T-helper 17 cell (primary cell): ENCODE measurements around the gene CHMP4B. TPM values are rescaled to one million over a fixed set of nuclear protein-coding genes. Genes with fewer than 3 reads are reported as not detected.

Experiments
- ATAC-seq: fragments of 150-1000 bp; cut with Tn5 transposase; 2 replicates; pipeline ENCODE4 v1.10.0; 2021; ENCODE audit warnings: mild to moderate bottlenecking, moderate library complexity
- DNase-seq, 3 donors: peaks; one replicate each; pipeline versions ENCODE4 v3.0.0 to v3.0.0-alpha.2; 2020 to 2021
- H3K9me3 ChIP-seq: one replicate; pipeline ENCODE4 v1.7.0; 2013; ENCODE audit warnings: low read length, mild to moderate bottlenecking; ENCODE audit not compliant: control insufficient read depth, poor library complexity, severe bottlenecking
- H3K27ac Mint-ChIP-seq: one replicate; pipeline ENCODE4 v1.8.0; 2022; ENCODE audit warnings: mild to moderate bottlenecking, moderate library complexity, mixed read lengths
- H3K27me3 Mint-ChIP-seq: one replicate; pipeline ENCODE4 v1.8.0; 2022; ENCODE audit warnings: mixed read lengths
- H3K36me3 Mint-ChIP-seq: one replicate; pipeline ENCODE4 v1.8.0; 2022; ENCODE audit warnings: low read depth, mixed read lengths
- H3K4me1 Mint-ChIP-seq: one replicate; pipeline ENCODE4 v1.8.0; 2022; ENCODE audit warnings: mild to moderate bottlenecking, mixed read lengths
- H3K4me3 Mint-ChIP-seq: one replicate; pipeline ENCODE4 v1.8.0; 2022; ENCODE audit warnings: mild to moderate bottlenecking, moderate library complexity, mixed read lengths
- total RNA-seq, 4 donors: library from RNA in 2 of 4; stranded (reverse) in 2 of 4; gene quantifications; one replicate each; pipeline ENCODE4 v1.2.3 and lab custom pipeline; 2022 to 2026

CHMP4B gene
- total RNA-seq, 2 donors from 2014 or later, result 48.6 to 50.6 TPM

- peaks cover 6% of the 10 kb centered on the region for H3K4me1 Mint-ChIP-seq
- no peak overlapping the region for H3K4me3 Mint-ChIP-seq
- no peak for ATAC-seq
- no peak overlapping the region for H3K27ac Mint-ChIP-seq
- H3K27me3 Mint-ChIP-seq, result peaks cover 5% of the 10 kb centered on the region
- H3K36me3 Mint-ChIP-seq, result peaks cover 4% of the 10 kb centered on the region
- DNase-seq, result no peak
- H3K9me3 ChIP-seq, result no peaks in the 10 kb centered on the region
These were observed 58.1 kb downstream of the CHMP4B start for GRCh38 chr20:33869283-33869682.

- H3K9me3 ChIP-seq, result no peaks in the 10 kb centered on the region
- DNase-seq (no peak), ATAC-seq (no peak)
- no peak overlapping the region for H3K4me3 Mint-ChIP-seq
- peaks cover 5% of the 10 kb centered on the region for H3K27me3 Mint-ChIP-seq
- no peak overlapping the region for H3K27ac Mint-ChIP-seq
- peaks cover 6% of the 10 kb centered on the region for H3K4me1 Mint-ChIP-seq
- peaks cover 4% of the 10 kb centered on the region for H3K36me3 Mint-ChIP-seq
These were observed 60.2 kb downstream of the CHMP4B start for GRCh38 chr20:33871362-33871761.

GRCh38 chr20:33874129-33874528 is 63.0 kb downstream of the CHMP4B start:
- H3K36me3 Mint-ChIP-seq, result peaks cover 4% of the 10 kb centered on the region
- no peak overlapping the region for H3K4me3 Mint-ChIP-seq
- H3K27ac Mint-ChIP-seq, result no peak overlapping the region
- DNase-seq (no peak), ATAC-seq (no peak)
- peaks cover 6% of the 10 kb centered on the region for H3K4me1 Mint-ChIP-seq
- no peaks in the 10 kb centered on the region for H3K9me3 ChIP-seq
- H3K27me3 Mint-ChIP-seq, result no peaks in the 10 kb centered on the region

GRCh38 chr20:33875055-33875454 is 63.9 kb downstream of the CHMP4B start:
- peak; percentile 51 for ATAC-seq
- no peak overlapping the region for H3K27ac Mint-ChIP-seq

GRCh38 chr20:33875534-33876026 is 64.4 kb downstream of the CHMP4B start:
- no peaks in the 10 kb centered on the region for H3K27me3 Mint-ChIP-seq
- H3K9me3 ChIP-seq, result no peaks in the 10 kb centered on the region
- H3K4me3 Mint-ChIP-seq, result no peak overlapping the region
- no peak overlapping the region for H3K27ac Mint-ChIP-seq
- peaks cover 4% of the 10 kb centered on the region for H3K36me3 Mint-ChIP-seq
- no peak for DNase-seq
- no peak for ATAC-seq
- peaks cover 6% of the 10 kb centered on the region for H3K4me1 Mint-ChIP-seq

More at GRCh38 chr20:33875055-33875454, 63.9 kb downstream of the CHMP4B start:
- Mint-ChIP-seq H3K4me3 (no peak overlapping the region), H3K4me1 (peaks cover 6% of the 10 kb centered on the region), H3K27me3 (no peaks in the 10 kb centered on the region), H3K36me3 (peaks cover 4% of the 10 kb centered on the region)
- no peaks in the 10 kb centered on the region for H3K9me3 ChIP-seq
- DNase-seq, result no peak

- H3K4me3 Mint-ChIP-seq, result no peak overlapping the region
- H3K9me3 ChIP-seq, result no peaks in the 10 kb centered on the region
- H3K27me3 Mint-ChIP-seq, result peaks cover 6% of the 10 kb centered on the region
- ATAC-seq (no peak), DNase-seq (no peak)
- no peaks in the 10 kb centered on the region for H3K36me3 Mint-ChIP-seq
- no peaks in the 10 kb centered on the region for H3K4me1 Mint-ChIP-seq
- no peak overlapping the region for H3K27ac Mint-ChIP-seq
These were observed 67.4 kb downstream of the CHMP4B start for GRCh38 chr20:33878583-33878982.

- DNase-seq, result no peak
- Mint-ChIP-seq H3K4me3 (no peak overlapping the region), H3K4me1 (peaks cover 9% of the 10 kb centered on the region), H3K36me3 (no peaks in the 10 kb centered on the region), H3K27me3 (peaks cover 6% of the 10 kb centered on the region), H3K27ac (no peak overlapping the region)
- no peak for ATAC-seq
- no peaks in the 10 kb centered on the region for H3K9me3 ChIP-seq
These were observed 69.2 kb downstream of the CHMP4B start for GRCh38 chr20:33880396-33880795.

- H3K27ac Mint-ChIP-seq, result no peak overlapping the region
These were observed 70.8 kb downstream of the CHMP4B start for GRCh38 chr20:33881989-33882388.

GRCh38 chr20:33882481-33882880 is 71.3 kb downstream of the CHMP4B start:
- no peaks in the 10 kb centered on the region for H3K9me3 ChIP-seq
- Mint-ChIP-seq H3K27me3 (peaks cover 6% of the 10 kb centered on the region), H3K36me3 (no peaks in the 10 kb centered on the region), H3K27ac (peak overlapping the region; percentile 5), H3K4me3 (no peak overlapping the region), H3K4me1 (peaks cover 9% of the 10 kb centered on the region)
- ATAC-seq, result no peak
- no peak for DNase-seq

More at GRCh38 chr20:33881989-33882388, 70.8 kb downstream of the CHMP4B start:
- no peak for ATAC-seq
- no peak for DNase-seq
- H3K9me3 ChIP-seq, result no peaks in the 10 kb centered on the region
- peaks cover 6% of the 10 kb centered on the region for H3K27me3 Mint-ChIP-seq
- H3K4me3 Mint-ChIP-seq, result no peak overlapping the region
- H3K4me1 Mint-ChIP-seq, result peaks cover 9% of the 10 kb centered on the region
- no peaks in the 10 kb centered on the region for H3K36me3 Mint-ChIP-seq

- Mint-ChIP-seq H3K4me1 (peaks cover 9% of the 10 kb centered on the region), H3K27ac (peak overlapping the region; percentile 78), H3K36me3 (no peaks in the 10 kb centered on the region), H3K27me3 (peaks cover 6% of the 10 kb centered on the region), H3K4me3 (no peak overlapping the region)
- no peaks in the 10 kb centered on the region for H3K9me3 ChIP-seq
- DNase-seq (no peak), ATAC-seq (no peak)
These were observed 72.0 kb downstream of the CHMP4B start for GRCh38 chr20:33883164-33883563.

- Mint-ChIP-seq H3K27me3 (peaks cover 6% of the 10 kb centered on the region), H3K36me3 (no peaks in the 10 kb centered on the region), H3K27ac (peak overlapping the region; percentile 78), H3K4me3 (no peak overlapping the region), H3K4me1 (peaks cover 9% of the 10 kb centered on the region)
- no peaks in the 10 kb centered on the region for H3K9me3 ChIP-seq
- DNase-seq, result no peak
- ATAC-seq, result no peak
These were observed 73.5 kb downstream of the CHMP4B start for GRCh38 chr20:33884633-33885032.

GRCh38 chr20:33889312-33889711 is 78.2 kb downstream of the CHMP4B start:
- DNase-seq, result no peak
- no peak overlapping the region for H3K4me3 Mint-ChIP-seq
- no peak for ATAC-seq

GRCh38 chr20:33890557-33890956 is 79.4 kb downstream of the CHMP4B start:
- Mint-ChIP-seq H3K36me3 (no peaks in the 10 kb centered on the region), H3K27me3 (no peaks in the 10 kb centered on the region), H3K4me3 (no peak overlapping the region), H3K4me1 (no peaks in the 10 kb centered on the region), H3K27ac (no peak overlapping the region)
- no peak for DNase-seq
- no peaks in the 10 kb centered on the region for H3K9me3 ChIP-seq
- ATAC-seq, result no peak

More at GRCh38 chr20:33889312-33889711, 78.2 kb downstream of the CHMP4B start:
- H3K36me3 Mint-ChIP-seq, result no peaks in the 10 kb centered on the region
- no peak overlapping the region for H3K27ac Mint-ChIP-seq
- H3K9me3 ChIP-seq, result no peaks in the 10 kb centered on the region
- H3K27me3 Mint-ChIP-seq, result no peaks in the 10 kb centered on the region
- H3K4me1 Mint-ChIP-seq, result peaks cover 4% of the 10 kb centered on the region

GRCh38 chr20:33893314-33893713 is 82.2 kb downstream of the CHMP4B start:
- DNase-seq (no peak), ATAC-seq (no peak)
- no peaks in the 10 kb centered on the region for H3K9me3 ChIP-seq
- peaks cover 18% of the 10 kb centered on the region for H3K27me3 Mint-ChIP-seq
- no peaks in the 10 kb centered on the region for H3K36me3 Mint-ChIP-seq
- no peaks in the 10 kb centered on the region for H3K4me1 Mint-ChIP-seq
- H3K27ac Mint-ChIP-seq, result no peak overlapping the region
- H3K4me3 Mint-ChIP-seq, result no peak overlapping the region
